Adipose tissue (tissue), 3 donors: ENCODE measurements around the gene RGPD3. TPM values are rescaled to one million over a fixed set of nuclear protein-coding genes. Genes with fewer than 3 reads are reported as not detected.

Experiments used
- H3K27ac ChIP-seq: one replicate; pipeline ENCODE4 v1.5.1; 2013; ENCODE audit warnings: low read depth, low read length
- WGBS, 3 donors: extraction: QIAGEN DNeasy Blood & Tissue Kit; methylation state at CpG; one replicate each; pipeline ENCODE4 v1.1.7; 2013; 5-methylcytosine and 5-hydroxymethylcytosine counted together
- polyA plus RNA-seq, 3 donors: library from polyadenylated mRNA; stranded (reverse); fragments of 200-250 nt; gene quantifications; one replicate each; pipeline ENCODE4 v1.2.3, GENCODE V29; 2013
- donor health status: healthy with polysubstance abuse.
- donor health status: Bipolar disorder and iron deficiency.
- donor health status: healthy.

The RGPD3 gene
- polyA plus RNA-seq, 3 donors = 0.10 to 0.15 (median 0.11) TPM

GRCh38 chr2:106358081-106358480 lies 110.1 kb downstream of the RGPD3 start:
- 69 to 87% (median 72%) methylated on average over 5 of the region's 5 CpGs for WGBS, 3 donors
- no peak overlapping the region for H3K27ac ChIP-seq

DNA sequence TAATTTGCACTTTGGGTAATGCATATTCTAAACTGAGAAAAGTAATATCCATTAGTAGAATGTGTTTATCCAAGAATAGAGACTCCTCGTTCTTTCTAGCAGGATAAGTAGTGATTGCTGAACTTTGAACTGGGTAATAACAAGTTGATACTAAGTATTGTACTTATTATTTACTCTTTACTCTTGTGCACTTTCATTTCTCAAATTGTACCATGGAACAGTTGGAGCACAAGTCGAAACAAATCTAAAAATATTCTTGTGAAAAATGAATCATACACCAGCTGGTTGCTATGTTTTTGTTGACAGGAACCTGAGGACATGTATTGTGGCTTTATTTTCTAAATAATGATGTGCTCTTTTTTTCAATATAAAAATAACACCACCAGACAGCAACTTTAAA lies 111.9 kb downstream of the RGPD3 start:
- WGBS, 3 donors = 20 to 51% (median 50%) methylated on average over 2 of the region's 2 CpGs
- no peak overlapping the region for H3K27ac ChIP-seq

DNA sequence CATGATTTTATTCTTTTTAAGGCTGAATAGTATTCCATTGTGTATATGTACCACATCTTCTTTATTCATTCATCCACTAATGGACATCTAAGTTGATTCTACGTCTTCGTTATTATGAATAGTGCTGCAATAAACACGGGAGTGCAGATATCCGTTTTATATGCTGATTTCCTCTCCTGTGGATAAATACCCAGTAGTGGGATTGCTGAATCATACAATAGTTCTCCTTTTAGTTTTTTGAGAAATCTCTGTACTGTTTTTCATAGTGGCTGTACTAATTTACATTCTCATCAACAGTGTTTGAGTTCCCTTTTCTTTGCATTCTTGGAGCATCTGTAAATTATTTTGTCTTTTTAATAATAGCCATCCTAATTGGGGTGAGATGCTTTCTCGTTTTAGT lies 114.5 kb downstream of the RGPD3 start:
- H3K27ac ChIP-seq = no peak overlapping the region
- WGBS, 3 donors = 52 to 85% (median 65%) methylated on average over 5 of the region's 5 CpGs

GRCh38 chr2:106350980-106351379 lies 117.2 kb downstream of the RGPD3 start:
- H3K27ac ChIP-seq = no peak overlapping the region
- 73 to 87% (median 78%) methylated on average over 2 of the region's 2 CpGs for WGBS, 3 donors

DNA sequence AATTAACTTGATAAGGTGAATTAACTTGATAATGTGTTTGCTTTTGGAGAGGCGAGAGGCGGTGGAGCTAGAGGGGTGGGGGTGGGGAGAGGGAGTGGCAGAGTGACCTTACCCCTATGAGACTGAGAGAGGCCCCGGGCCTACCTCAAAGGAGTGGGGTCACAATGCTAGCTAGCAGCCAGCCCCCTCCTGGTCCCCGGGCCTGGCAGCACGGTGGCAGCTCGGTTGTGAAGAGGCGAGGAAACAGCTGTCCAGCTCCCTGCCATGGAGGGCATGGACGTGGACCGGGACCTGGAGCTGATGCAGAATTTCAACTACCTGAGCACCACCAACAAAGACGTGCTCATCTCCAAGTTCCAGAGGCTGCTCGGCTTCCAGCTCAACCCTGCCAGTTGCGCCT lies 123.9 kb downstream of the RGPD3 start:
- 96 to 97% (median 96%) methylated on average over 12 of the region's 12 CpGs for WGBS, 3 donors
- no peak overlapping the region for H3K27ac ChIP-seq

GRCh38 chr2:106343274-106343673 lies 124.9 kb downstream of the RGPD3 start:
- WGBS, 3 donors = 93 to 96% (median 96%) methylated on average over 16 of the region's 16 CpGs
- no peak overlapping the region for H3K27ac ChIP-seq

DNA sequence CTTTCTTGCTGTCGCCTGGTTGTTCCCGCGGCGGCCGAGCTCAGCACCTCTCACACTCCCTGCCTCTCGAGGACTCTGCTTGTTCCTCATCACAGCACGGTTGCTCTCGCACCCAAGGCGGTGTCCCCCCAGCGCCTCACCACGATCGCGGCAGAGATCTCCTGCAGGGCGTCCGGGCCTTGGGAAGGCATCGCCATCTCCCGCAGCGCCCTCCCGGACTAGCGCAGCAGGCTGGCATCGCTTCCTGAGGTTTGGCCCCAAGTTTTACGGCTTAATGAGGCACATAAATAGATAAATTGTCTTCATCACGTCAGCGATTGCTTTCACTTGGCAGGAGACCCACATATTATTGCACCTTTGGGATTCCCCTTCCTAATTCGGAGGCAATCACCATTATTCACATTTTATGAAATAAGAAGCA lies 125.4 kb downstream of the RGPD3 start:
- H3K27ac ChIP-seq = no peak overlapping the region
- 73 to 90% (median 78%) methylated on average over 25 of the region's 25 CpGs for WGBS, 3 donors

- 90 to 93% (median 90%) methylated on average over 5 of the region's 5 CpGs for WGBS, 3 donors
- H3K27ac ChIP-seq = no peak overlapping the region
Observed at GRCh38 chr2:106341666-106342065, 126.5 kb downstream of the RGPD3 start.

Other genes with a start within 250 kb of the RGPD3 start
- under 1 TPM in 1 of 3 donors, not detected in 2; 0.06 TPM for gene CD8B2, start 19.0 kb upstream of the RGPD3 start, polyA plus RNA-seq